Measurements from ENCODE around the gene JOSD2. TPM values are rescaled to one million over a fixed set of nuclear protein-coding genes. Genes with fewer than 3 reads are reported as not detected.
A peak's percentile ranks its signal among the peaks of the same experiment; 100 is the strongest.

JOSD2 gene
- total and polyA plus RNA-seq, 9 of the 15 experiments (the other 6 are each of a cell fraction or from before 2014, with no cell fraction given): 0.06 to 14.4 (median 3.1) TPM

DNA sequence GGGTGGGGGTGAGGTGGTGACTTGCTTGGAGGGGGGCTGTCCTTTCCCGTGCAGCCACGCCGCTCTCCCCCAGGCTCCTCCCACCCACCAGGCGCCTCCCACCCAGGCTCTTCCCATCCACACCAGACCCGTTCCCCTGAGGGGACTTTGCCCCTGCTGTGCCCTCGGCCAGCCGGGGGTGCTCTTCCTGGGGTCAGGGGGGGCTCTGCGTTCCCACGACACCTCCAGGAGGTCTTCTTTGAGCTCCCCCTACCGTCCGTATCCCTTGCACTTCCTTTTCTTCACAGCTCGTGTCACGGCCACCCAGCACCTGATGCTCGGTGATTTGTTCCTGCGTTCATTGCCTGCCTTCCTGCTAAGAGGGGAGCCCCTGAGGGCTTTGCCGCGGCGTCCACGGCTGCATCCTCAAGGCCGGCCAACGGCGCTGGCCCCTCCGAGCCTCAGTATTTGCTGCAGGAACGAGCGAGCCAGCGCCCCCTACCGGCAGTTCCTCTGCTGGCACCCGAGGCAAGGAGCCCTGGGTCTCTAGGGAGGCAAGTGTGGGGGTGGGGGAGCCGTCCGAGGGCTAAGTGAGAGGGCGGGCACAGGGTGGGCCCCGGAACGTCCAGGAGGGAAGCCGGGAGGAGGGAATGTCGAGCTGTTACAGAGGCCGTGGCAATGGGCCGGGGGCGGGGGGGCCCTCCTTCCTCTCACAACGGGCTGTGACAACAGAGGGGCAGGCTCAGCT lies 45.5 kb upstream of the JOSD2 start (continued):
- TF ChIP-seq FOXP1 (CRISPR knock-in tag; IDR thresholded peaks at IDR 0.05): 0 out of 2 replicates have a peak, but pooled peaks have one; percentile 14
- TF ChIP-seq, protein P1, sequence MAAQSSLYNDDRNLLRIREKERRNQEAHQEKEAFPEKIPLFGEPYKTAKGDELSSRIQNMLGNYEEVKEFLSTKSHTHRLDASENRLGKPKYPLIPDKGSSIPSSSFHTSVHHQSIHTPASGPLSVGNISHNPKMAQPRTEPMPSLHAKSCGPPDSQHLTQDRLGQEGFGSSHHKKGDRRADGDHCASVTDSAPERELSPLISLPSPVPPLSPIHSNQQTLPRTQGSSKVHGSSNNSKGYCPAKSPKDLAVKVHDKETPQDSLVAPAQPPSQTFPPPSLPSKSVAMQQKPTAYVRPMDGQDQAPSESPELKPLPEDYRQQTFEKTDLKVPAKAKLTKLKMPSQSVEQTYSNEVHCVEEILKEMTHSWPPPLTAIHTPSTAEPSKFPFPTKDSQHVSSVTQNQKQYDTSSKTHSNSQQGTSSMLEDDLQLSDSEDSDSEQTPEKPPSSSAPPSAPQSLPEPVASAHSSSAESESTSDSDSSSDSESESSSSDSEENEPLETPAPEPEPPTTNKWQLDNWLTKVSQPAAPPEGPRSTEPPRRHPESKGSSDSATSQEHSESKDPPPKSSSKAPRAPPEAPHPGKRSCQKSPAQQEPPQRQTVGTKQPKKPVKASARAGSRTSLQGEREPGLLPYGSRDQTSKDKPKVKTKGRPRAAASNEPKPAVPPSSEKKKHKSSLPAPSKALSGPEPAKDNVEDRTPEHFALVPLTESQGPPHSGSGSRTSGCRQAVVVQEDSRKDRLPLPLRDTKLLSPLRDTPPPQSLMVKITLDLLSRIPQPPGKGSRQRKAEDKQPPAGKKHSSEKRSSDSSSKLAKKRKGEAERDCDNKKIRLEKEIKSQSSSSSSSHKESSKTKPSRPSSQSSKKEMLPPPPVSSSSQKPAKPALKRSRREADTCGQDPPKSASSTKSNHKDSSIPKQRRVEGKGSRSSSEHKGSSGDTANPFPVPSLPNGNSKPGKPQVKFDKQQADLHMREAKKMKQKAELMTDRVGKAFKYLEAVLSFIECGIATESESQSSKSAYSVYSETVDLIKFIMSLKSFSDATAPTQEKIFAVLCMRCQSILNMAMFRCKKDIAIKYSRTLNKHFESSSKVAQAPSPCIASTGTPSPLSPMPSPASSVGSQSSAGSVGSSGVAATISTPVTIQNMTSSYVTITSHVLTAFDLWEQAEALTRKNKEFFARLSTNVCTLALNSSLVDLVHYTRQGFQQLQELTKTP (IDR thresholded peaks at IDR 0.05; ENCODE audit: low read depth in 1 of 2, partially characterized antibody in 2 of 2): no peak
- TF ChIP-seq SREBF1 (IDR thresholded peaks at IDR 0.05; ENCODE audit: borderline replicate concordance, low read depth, low read length): no peak
- no peak for TF ChIP-seq SMAD4 (CRISPR knock-in tag; conservative IDR thresholded peaks at IDR 0.05)
- no peak for TF ChIP-seq SMARCB1 (IDR thresholded peaks at IDR 0.05; ENCODE audit: insufficient read length, low read depth)
- no peak for TF ChIP-seq BACH1 (tag; IDR thresholded peaks at IDR 0.05)
- no peak for TF ChIP-seq BRF1 (IDR thresholded peaks at IDR 0.05; ENCODE audit: borderline replicate concordance, extremely low read depth, insufficient read length)
- no peak for TF ChIP-seq SMARCC2 (IDR thresholded peaks at IDR 0.05; ENCODE audit: low read depth)
- TF ChIP-seq NR2C2 (CRISPR knock-in tag; IDR thresholded peaks at IDR 0.05): no peak
- peak; percentile 17; the same call in 1 of the 2 replicates for TF ChIP-seq NR2C2 (tag; IDR thresholded peaks at IDR 0.05)
- TF ChIP-seq, protein P2, sequence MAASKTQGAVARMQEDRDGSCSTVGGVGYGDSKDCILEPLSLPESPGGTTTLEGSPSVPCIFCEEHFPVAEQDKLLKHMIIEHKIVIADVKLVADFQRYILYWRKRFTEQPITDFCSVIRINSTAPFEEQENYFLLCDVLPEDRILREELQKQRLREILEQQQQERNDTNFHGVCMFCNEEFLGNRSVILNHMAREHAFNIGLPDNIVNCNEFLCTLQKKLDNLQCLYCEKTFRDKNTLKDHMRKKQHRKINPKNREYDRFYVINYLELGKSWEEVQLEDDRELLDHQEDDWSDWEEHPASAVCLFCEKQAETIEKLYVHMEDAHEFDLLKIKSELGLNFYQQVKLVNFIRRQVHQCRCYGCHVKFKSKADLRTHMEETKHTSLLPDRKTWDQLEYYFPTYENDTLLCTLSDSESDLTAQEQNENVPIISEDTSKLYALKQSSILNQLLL (CRISPR knock-in tag; IDR thresholded peaks at IDR 0.05; ENCODE audit: borderline replicate concordance): no peak
- no peak for TF ChIP-seq ZBED1 (IDR thresholded peaks at IDR 0.05)
- TF ChIP-seq FOXJ2 (tag; IDR thresholded peaks at IDR 0.05): no peak
- TF ChIP-seq XRCC3 (IDR thresholded peaks at IDR 0.05): no peak
- no peak for TF ChIP-seq ZNF124 (CRISPR knock-in tag; IDR thresholded peaks at IDR 0.05)
- TF ChIP-seq VEZF1 (CRISPR knock-in tag; IDR thresholded peaks at IDR 0.05): peak; percentile 76
- no peak for TF ChIP-seq PHB (CRISPR knock-in tag; IDR thresholded peaks at IDR 0.05)
- no peak for TF ChIP-seq HMG20B (CRISPR knock-in tag; IDR thresholded peaks at IDR 0.05)
- peak; percentile 75 for TF ChIP-seq HDAC2 (IDR thresholded peaks at IDR 0.05)
- TF ChIP-seq ZFPM2 (CRISPR knock-in tag; IDR thresholded peaks at IDR 0.05): no peak
- TF ChIP-seq ZZZ3 (IDR thresholded peaks at IDR 0.05): no peak
- peak; percentile 41 for TF ChIP-seq ARID1B (IDR thresholded peaks at IDR 0.05)
- no peak for TF ChIP-seq PTRF (tag; IDR thresholded peaks at IDR 0.05)
- TF ChIP-seq ZNF444 (CRISPR knock-in tag; IDR thresholded peaks at IDR 0.05): no peak
- TF ChIP-seq MBD2 (IDR thresholded peaks at IDR 0.05; ENCODE audit: borderline replicate concordance, low read depth): no peak
